Trophoblast cell (in vitro differentiated cells and primary cell): ENCODE measurements around the gene DDX54.
"Not testable (repeated sequence)": the region's sequence is repeated elsewhere in the genome, so short reads cannot be mapped to it uniquely, and the experiment has no call there.

Source experiments
- DNase-seq, 2 donors: peaks; one replicate each; pipeline ENCODE4 v3.0.0-alpha.2; 2016
- H2AFZ ChIP-seq: 2 replicates; pipeline ENCODE4 v1.6.1; 2013; ENCODE audit warnings: low read length, moderate library complexity, mild to moderate bottlenecking; ENCODE audit not compliant: insufficient read depth, poor library complexity
- H2AK5ac ChIP-seq: 2 replicates; pipeline ENCODE4 v1.6.1; 2013; ENCODE audit warnings: mild to moderate bottlenecking, low read length
- H2BK120ac ChIP-seq: 2 replicates; pipeline ENCODE4 v1.6.1; 2013; ENCODE audit warnings: low read length, mild to moderate bottlenecking, moderate library complexity; ENCODE audit not compliant: insufficient read depth, poor library complexity
- H2BK12ac ChIP-seq: 2 replicates; pipeline ENCODE4 v1.6.1; 2013; ENCODE audit warnings: mild to moderate bottlenecking, low read length, moderate library complexity
- H2BK5ac ChIP-seq: 2 replicates; pipeline ENCODE4 v1.6.1; 2013; ENCODE audit warnings: low read length, low read depth, moderate library complexity, mild to moderate bottlenecking; ENCODE audit not compliant: poor library complexity
- H3K14ac ChIP-seq: 2 replicates; pipeline ENCODE4 v1.6.1; 2013; ENCODE audit warnings: mild to moderate bottlenecking, low read length
- H3K18ac ChIP-seq: 2 replicates; pipeline ENCODE4 v1.6.1; 2013; ENCODE audit warnings: mild to moderate bottlenecking, low read length
- H3K23ac ChIP-seq: 2 replicates; pipeline ENCODE4 v1.6.1; 2013; ENCODE audit warnings: low read length
- H3K27ac ChIP-seq: 2 replicates; pipeline ENCODE4 v1.5.1; 2013; ENCODE audit warnings: low read depth, mild to moderate bottlenecking, inconsistent platforms, low read length, moderate library complexity
- H3K27me3 ChIP-seq: 2 replicates; pipeline ENCODE4 v1.6.1; 2013; ENCODE audit warnings: inconsistent platforms, mild to moderate bottlenecking, low read length, moderate library complexity; ENCODE audit not compliant: insufficient read depth
- H3K36me3 ChIP-seq, 2 experiments: 1 replicate in 1 of 2; 2 replicates in 1 of 2; pipeline ENCODE4 v1.6.1; 2013; ENCODE audit warnings: low read length in 2 of 2, mild to moderate bottlenecking in 2 of 2, moderate library complexity in 1 of 2; ENCODE audit not compliant: insufficient read depth in 2 of 2, control insufficient read depth in 1 of 2
- H3K4ac ChIP-seq: 2 replicates; pipeline ENCODE4 v1.6.1; 2013; ENCODE audit warnings: low read depth, mild to moderate bottlenecking, low read length, moderate library complexity
- H3K4me1 ChIP-seq, 2 experiments: 1 replicate in 1 of 2; 2 replicates in 1 of 2; pipeline ENCODE4 v1.6.1; 2013; ENCODE audit warnings: low read length in 2 of 2, mild to moderate bottlenecking in 2 of 2, moderate library complexity in 1 of 2; ENCODE audit not compliant: insufficient read depth in 2 of 2, control insufficient read depth in 1 of 2
- H3K4me2 ChIP-seq: 2 replicates; pipeline ENCODE4 v1.6.1; 2013; ENCODE audit warnings: inconsistent platforms, mild to moderate bottlenecking, low read length, moderate library complexity
- H3K4me3 ChIP-seq: 2 replicates; pipeline ENCODE4 v1.5.1; 2013; ENCODE audit warnings: mild to moderate bottlenecking, low read depth, low read length, inconsistent platforms
- H3K79me1 ChIP-seq: one replicate; pipeline ENCODE4 v1.6.1; 2013; ENCODE audit warnings: low read length
- H3K79me2 ChIP-seq: 2 replicates; pipeline ENCODE4 v1.6.1; 2013; ENCODE audit warnings: low read length, mild to moderate bottlenecking; ENCODE audit not compliant: control insufficient read depth, insufficient read depth, poor library complexity
- H3K9ac ChIP-seq: 2 replicates; pipeline ENCODE4 v1.6.1; 2013; ENCODE audit warnings: mild to moderate bottlenecking, low read length
- H3K9me3 ChIP-seq: 2 replicates; pipeline ENCODE4 v1.6.1; 2013; ENCODE audit warnings: low read depth, mild to moderate bottlenecking, control low read depth, inconsistent platforms, low read length; ENCODE audit not compliant: insufficient read depth
- H4K12ac ChIP-seq: 2 replicates; pipeline ENCODE4 v1.6.1; 2013; ENCODE audit warnings: low read depth, mild to moderate bottlenecking, low read length, moderate library complexity
- H4K8ac ChIP-seq: 2 replicates; pipeline ENCODE4 v1.6.1; 2013; ENCODE audit warnings: low read depth, mild to moderate bottlenecking, low read length, moderate library complexity
- H4K91ac ChIP-seq: one replicate; pipeline ENCODE4 v1.6.1; 2013; ENCODE audit warnings: low read depth, mild to moderate bottlenecking, low read length, moderate library complexity
- WGBS: extraction: QIAGEN DNeasy Blood & Tissue Kit; methylation state at CpG from one replicate; pipeline ENCODE4 v1.1.7; 2013; ENCODE audit warnings: missing lambda C conversion rate; ENCODE audit not compliant: insufficient read length, insufficient coverage; ENCODE audit errors: extremely low coverage; 5-methylcytosine and 5-hydroxymethylcytosine counted together

DDX54 gene

GRCh38 chr12:113211160-113211559 is 25.9 kb upstream of the DDX54 start:
- H3K23ac ChIP-seq, result no peak overlapping the region
- H3K9ac ChIP-seq, result no peak overlapping the region
- no peak overlapping the region for H4K91ac ChIP-seq
- no peak overlapping the region for H3K4me3 ChIP-seq
- H2BK5ac ChIP-seq, result no peak overlapping the region
- H3K18ac ChIP-seq, result no peak overlapping the region
- no peak overlapping the region for H2AK5ac ChIP-seq
- H3K27ac ChIP-seq, result no peak overlapping the region
- DNase-seq, result no peak
- H3K14ac ChIP-seq, result no peak overlapping the region
- H2AFZ ChIP-seq, result no peak overlapping the region
- H4K8ac ChIP-seq, result no peak overlapping the region
- H3K9me3 ChIP-seq, result peaks cover 2% of the 10 kb centered on the region
- H3K27me3 ChIP-seq, result no peaks in the 10 kb centered on the region
- no CpG with 5 or more reads among the region's 6 CpGs for WGBS
- H2BK120ac ChIP-seq, result no peak overlapping the region
- no peaks in the 10 kb centered on the region for H3K79me2 ChIP-seq
- no peak overlapping the region for H3K4me2 ChIP-seq
- peaks cover 4% of the 10 kb centered on the region for H3K79me1 ChIP-seq
- no peak overlapping the region for H2BK12ac ChIP-seq
- H3K4me1 ChIP-seq, result peaks cover 0 to 6% of the 10 kb centered on the region in 2 experiments
- H3K4ac ChIP-seq, result no peak overlapping the region
- H4K12ac ChIP-seq, result no peak overlapping the region
- H3K36me3 ChIP-seq, result no peaks in the 10 kb centered on the region

DNA sequence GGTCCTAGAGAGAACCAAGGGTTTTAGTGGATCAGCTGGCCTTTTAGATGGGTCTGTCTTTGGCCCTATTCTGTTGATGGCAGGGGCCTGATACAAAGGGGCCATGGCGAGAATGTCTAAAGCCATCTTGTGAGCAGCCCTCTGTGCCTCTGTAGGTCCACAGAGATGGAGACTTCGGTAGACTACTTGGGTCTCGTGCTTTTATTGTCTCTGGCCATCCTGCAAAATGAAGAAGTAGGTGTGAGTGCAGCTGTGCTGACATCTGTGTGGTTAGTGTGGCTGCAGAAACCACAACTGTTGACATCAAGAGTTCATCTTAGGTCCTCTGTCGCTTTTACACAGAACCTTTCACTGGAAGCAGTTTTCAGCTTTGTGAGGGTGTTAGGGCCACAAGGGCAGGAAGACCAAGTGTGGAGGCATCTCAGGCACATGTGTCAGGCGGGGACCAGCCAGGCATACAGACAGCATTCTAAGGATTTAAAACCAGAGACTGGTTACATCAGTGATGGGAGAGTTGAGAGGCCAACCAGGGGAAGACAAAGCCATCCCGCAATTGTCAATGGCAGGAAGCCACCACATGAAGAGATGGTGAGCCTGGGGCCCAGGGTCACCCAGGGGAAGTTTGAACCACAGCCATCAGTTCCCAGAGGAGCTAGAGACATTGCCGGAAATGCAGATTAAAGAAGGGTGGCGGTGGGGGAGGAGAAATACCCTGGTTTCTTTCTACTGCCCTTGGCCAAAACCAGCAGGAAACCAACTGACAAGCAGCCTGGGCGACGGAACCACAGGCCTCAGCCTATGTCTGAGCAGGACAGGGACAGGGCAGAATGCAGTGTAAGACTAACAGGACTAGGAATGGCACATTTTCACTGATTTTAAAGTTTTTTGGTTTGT is 23.0 kb upstream of the DDX54 start:
- Histone ChIP-seq H2BK12ac (no peak overlapping the region), H3K36me3 (no peaks in the 10 kb centered on the region), H3K4me1 (peaks cover 0 to 4% of the 10 kb centered on the region in 2 experiments), H3K79me1 (peaks cover 4% of the 10 kb centered on the region), H3K4me2 (no peak overlapping the region), H2BK120ac (no peak overlapping the region), H2BK5ac (no peak overlapping the region), H3K23ac (no peak overlapping the region), H4K8ac (no peak overlapping the region), H4K91ac (no peak overlapping the region), H3K4me3 (no peak overlapping the region), H3K9me3 (peaks cover 2% of the 10 kb centered on the region), H3K18ac (no peak overlapping the region), H3K4ac (no peak overlapping the region), H3K27ac (no peak overlapping the region), H4K12ac (no peak overlapping the region), H2AFZ (no peak overlapping the region), H3K79me2 (no peaks in the 10 kb centered on the region), H3K14ac (no peak overlapping the region), H2AK5ac (no peak overlapping the region), H3K27me3 (no peaks in the 10 kb centered on the region), H3K9ac (no peak overlapping the region)
- no CpG with 5 or more reads among the region's 10 CpGs for WGBS
- DNase-seq, result peak in 1 of 2 donors; percentile 21

DNA sequence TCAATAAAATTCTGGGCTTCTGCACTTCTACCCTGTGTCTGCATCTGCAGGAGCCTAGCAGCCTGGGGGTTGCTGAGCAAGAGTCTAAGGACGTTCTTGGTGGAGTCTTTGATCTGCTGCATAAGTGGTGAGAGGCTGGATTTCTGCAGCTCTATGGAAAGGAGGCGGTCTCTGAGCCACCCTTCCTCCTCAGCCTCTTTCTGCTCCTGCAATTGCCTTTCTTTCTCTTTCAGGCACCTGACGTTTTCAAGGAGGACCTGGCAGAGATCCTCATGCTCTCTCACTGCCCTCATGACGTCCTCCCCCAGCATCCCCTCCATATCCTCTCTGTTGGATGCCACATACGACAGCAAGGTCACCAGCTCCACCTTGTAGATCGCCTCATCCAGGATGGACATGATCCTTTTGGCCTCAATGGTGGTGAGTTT is 22.3 kb upstream of the DDX54 start:
- H3K27me3 ChIP-seq, result no peaks in the 10 kb centered on the region
- H3K4ac ChIP-seq, result no peak overlapping the region
- H4K12ac ChIP-seq, result no peak overlapping the region
- no peak overlapping the region for H3K9ac ChIP-seq
- H3K79me2 ChIP-seq, result no peaks in the 10 kb centered on the region
- no peak overlapping the region for H2BK5ac ChIP-seq
- H3K4me1 ChIP-seq, result peaks cover 0 to 4% of the 10 kb centered on the region in 2 experiments
- no peaks in the 10 kb centered on the region for H3K36me3 ChIP-seq
- H4K8ac ChIP-seq, result no peak overlapping the region
- no peak overlapping the region for H2BK120ac ChIP-seq
- H2AK5ac ChIP-seq, result no peak overlapping the region
- H3K23ac ChIP-seq, result no peak overlapping the region
- no CpG with 5 or more reads among the region's 6 CpGs for WGBS
- H3K4me3 ChIP-seq, result no peak overlapping the region
- H3K79me1 ChIP-seq, result peaks cover 4% of the 10 kb centered on the region
- H2AFZ ChIP-seq, result no peak overlapping the region
- peaks cover 2% of the 10 kb centered on the region for H3K9me3 ChIP-seq
- no peak overlapping the region for H4K91ac ChIP-seq
- H2BK12ac ChIP-seq, result no peak overlapping the region
- no peak overlapping the region for H3K27ac ChIP-seq
- no peak overlapping the region for H3K14ac ChIP-seq
- DNase-seq, result no peak
- no peak overlapping the region for H3K18ac ChIP-seq
- H3K4me2 ChIP-seq, result no peak overlapping the region

DNA sequence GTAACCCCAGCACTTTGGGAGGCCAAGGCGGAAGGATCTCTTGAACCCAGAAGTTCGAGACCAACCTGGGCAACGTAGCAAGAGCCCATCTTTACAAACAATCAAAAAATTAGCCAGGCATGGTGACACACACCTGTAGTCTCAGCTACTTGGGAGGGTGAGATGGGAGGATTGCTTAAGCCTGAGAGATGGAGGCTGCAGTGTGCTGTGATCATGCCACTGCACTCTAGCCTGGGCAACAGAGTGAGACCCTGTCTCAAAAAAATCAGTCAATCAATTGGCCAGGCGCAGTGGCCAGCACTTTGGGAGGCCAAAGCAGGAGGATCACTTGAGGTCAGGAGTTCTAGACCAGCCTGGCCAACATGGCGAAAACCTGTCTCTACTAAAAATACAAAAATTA is 21.5 kb upstream of the DDX54 start:
- H3K4me2 ChIP-seq, H3K27ac ChIP-seq, H3K36me3 ChIP-seq, H2AFZ ChIP-seq, H3K4me3 ChIP-seq, DNase-seq, H3K23ac ChIP-seq, H2BK120ac ChIP-seq, H3K9ac ChIP-seq, H3K4ac ChIP-seq, H3K18ac ChIP-seq, H4K12ac ChIP-seq, H3K79me1 ChIP-seq, H2BK12ac ChIP-seq, H3K27me3 ChIP-seq, H3K79me2 ChIP-seq, H3K4me1 ChIP-seq, H2AK5ac ChIP-seq, H4K8ac ChIP-seq, H3K14ac ChIP-seq, H2BK5ac ChIP-seq, H3K9me3 ChIP-seq: not testable (repeated sequence)
- no CpG with 5 or more reads among the region's 5 CpGs for WGBS
- H4K91ac ChIP-seq, result peak overlapping the region; percentile 27
